Measurements from ENCODE around the gene LARGE1. TPM values are rescaled to one million over a fixed set of nuclear protein-coding genes. Genes with fewer than 3 reads are reported as not detected.
A peak's percentile ranks its signal among the peaks of the same experiment; 100 is the strongest.

LARGE1 gene
- total and polyA plus RNA-seq, 2 of the 8 experiments (the other 6 are each of a cell fraction or from before 2014, with no cell fraction given): 43.7 to 83.0 TPM

- H3K23me2 ChIP-seq (ENCODE audit: low read depth, low read length): no peaks in the 10 kb centered on the region
- H3K56ac ChIP-seq (replicated peaks; ENCODE audit: insufficient read length, low read depth, low read length): no peak overlapping the region
- H2BK5ac ChIP-seq (ENCODE audit: low read depth, low read length): no peak overlapping the region
- H3K18ac ChIP-seq (ENCODE audit: extremely low read depth, low read length): no peak overlapping the region
- H3K79me2 ChIP-seq (ENCODE audit: control insufficient read depth in 1 of 2, insufficient read depth in 2 of 2, low read length in 2 of 2): no peaks in the 10 kb centered on the region
- H4K5ac ChIP-seq (ENCODE audit: insufficient read length, low read depth, low read length): no peak overlapping the region
- H2BK20ac ChIP-seq (ENCODE audit: low read length): no peak overlapping the region
- no peak overlapping the region for H3K4me3 ChIP-seq (ENCODE audit: extremely low read depth in 1 of 4, insufficient read depth in 2 of 4, low read depth in 3 of 4, low read length in 4 of 4)
- no peak overlapping the region for H2AK5ac ChIP-seq (ENCODE audit: low read depth, low read length)
- DNase-seq (ENCODE audit: low read depth in 1 of 2, low spot score in 2 of 2) (peak; percentile 64 to 97), FAIRE-seq (peak; percentile 65)
- H2AFZ ChIP-seq (ENCODE audit: low read length): no peak overlapping the region
- no peak overlapping the region for H3K9ac ChIP-seq (replicated peaks in 1 of 4; ENCODE audit: extremely low read depth in 1 of 4, low read depth in 3 of 4, low read length in 3 of 4)
- peaks cover 0 to 5% (median 1%) of the 10 kb centered on the region in 4 experiments; a peak in 3 of 8 replicates for H3K36me3 ChIP-seq (ENCODE audit: control insufficient read depth in 2 of 4, insufficient read depth in 4 of 4, low read length in 3 of 4)
- H4K8ac ChIP-seq (ENCODE audit: extremely low read depth, insufficient read depth, low read length): no peak overlapping the region
- H3K27me3 ChIP-seq (replicated peaks in 1 of 4; ENCODE audit: control insufficient read depth in 3 of 4, extremely low read depth in 1 of 4, insufficient read depth in 3 of 4, low read length in 3 of 4): no peaks in the 10 kb centered on the region
- TF ChIP-seq CEBPB (IDR thresholded peaks at IDR 0.05; ENCODE audit: low read depth, low read length) (peak; percentile 18; the same call in 1 of the 2 replicates), CTCF (IDR thresholded peaks at IDR 0.05; ENCODE audit: control extremely low read depth in 1 of 3, insufficient read depth in 1 of 3, low read depth in 1 of 3, low read length in 3 of 3) (peak; percentile 91 to 96 (median 93)), CHD1 (IDR thresholded peaks at IDR 0.05; ENCODE audit: low read depth, low read length) (no peak), E2F6 (IDR thresholded peaks at IDR 0.05) (no peak), MAX (IDR thresholded peaks at IDR 0.05) (peak; percentile 22; the same call in 1 of the 2 replicates), SIN3A (conservative IDR thresholded peaks at IDR 0.05 in 1 of 2, IDR thresholded peaks at IDR 0.05 in 1 of 2; ENCODE audit: low read depth in 1 of 2, low read length in 2 of 2) (no peak), CREB1 (IDR thresholded peaks at IDR 0.05) (0 out of 2 replicates have a peak, but pooled peaks have one; percentile 10), RAD21 (IDR thresholded peaks at IDR 0.05 in 1 of 2, conservative IDR thresholded peaks at IDR 0.05 in 1 of 2; ENCODE audit: low read depth in 2 of 2, low read length in 2 of 2) (peak; percentile 98 to 99), YY1 (IDR thresholded peaks at IDR 0.05; ENCODE audit: low read depth, low read length) (0 out of 2 replicates have a peak, but pooled peaks have one; percentile 47), POLR2AphosphoS5 (IDR thresholded peaks at IDR 0.05; ENCODE audit: low read depth, low read length) (no peak)
- H3K9me3 ChIP-seq (ENCODE audit: insufficient read depth in 2 of 2, low read depth in 1 of 2, low read length in 1 of 2): no peaks in the 10 kb centered on the region
- no peak overlapping the region for H3K4me2 ChIP-seq (ENCODE audit: insufficient read depth in 1 of 2, low read depth in 2 of 2, low read length in 2 of 2)
- WGBS, 2 experiments (ENCODE audit: extremely low coverage in 1 of 2, insufficient coverage in 1 of 2, insufficient read length in 1 of 2, insufficient replicate concordance in 2 of 2, low coverage in 1 of 2, low lambda C conversion rate in 2 of 2, missing lambda C conversion rate in 1 of 2): 52% methylated on average over 10 of the region's 10 CpGs; no CpG with 5 or more reads in 1 of the 2 experiments
- no peak overlapping the region for H2BK12ac ChIP-seq (ENCODE audit: low read depth, low read length)
- peaks cover 0 to 2% of the 10 kb centered on the region in 2 experiments for H4K20me1 ChIP-seq (replicated peaks in 1 of 2; ENCODE audit: control insufficient read depth in 1 of 2, insufficient read depth in 2 of 2, low read length in 2 of 2)
- no peak overlapping the region for H3K4ac ChIP-seq (replicated peaks; ENCODE audit: insufficient read length, low read depth, low read length)
- H3K4me1 ChIP-seq (replicated peaks in 1 of 4; ENCODE audit: control insufficient read depth in 3 of 4, insufficient read depth in 4 of 4, low read length in 3 of 4): no peaks in the 10 kb centered on the region
- no peaks in the 10 kb centered on the region for H3K79me1 ChIP-seq (ENCODE audit: low read depth, low read length)
- ChIA-PET POLR2A (ENCODE audit: partially characterized antibody) (no interaction called here), CTCF (ENCODE audit: partially characterized antibody) (interaction anchor here (0.6 to 2.8 kb wide), 41 partner anchors 8 to 793 kb away, joined by 3 to 19 read pairs (median 4); no protein-coding TSS in a partner anchor)
- no peak overlapping the region for H3K27ac ChIP-seq (ENCODE audit: low read depth, low read length)
- H4K91ac ChIP-seq (replicated peaks; ENCODE audit: insufficient read length, low read length): no peak overlapping the region
- no peak overlapping the region for H3K14ac ChIP-seq (ENCODE audit: insufficient read length)
- H2BK15ac ChIP-seq (ENCODE audit: low read length): no peak overlapping the region
- no peak overlapping the region for H2BK120ac ChIP-seq (replicated peaks; ENCODE audit: low read depth, low read length)
- no peak overlapping the region for H3K23ac ChIP-seq (ENCODE audit: insufficient read length)
Measured at GRCh38 chr22:33302049-33302545, 618.2 kb downstream of the LARGE1 start.
